ENCODE results near the gene RABL3.

DNA sequence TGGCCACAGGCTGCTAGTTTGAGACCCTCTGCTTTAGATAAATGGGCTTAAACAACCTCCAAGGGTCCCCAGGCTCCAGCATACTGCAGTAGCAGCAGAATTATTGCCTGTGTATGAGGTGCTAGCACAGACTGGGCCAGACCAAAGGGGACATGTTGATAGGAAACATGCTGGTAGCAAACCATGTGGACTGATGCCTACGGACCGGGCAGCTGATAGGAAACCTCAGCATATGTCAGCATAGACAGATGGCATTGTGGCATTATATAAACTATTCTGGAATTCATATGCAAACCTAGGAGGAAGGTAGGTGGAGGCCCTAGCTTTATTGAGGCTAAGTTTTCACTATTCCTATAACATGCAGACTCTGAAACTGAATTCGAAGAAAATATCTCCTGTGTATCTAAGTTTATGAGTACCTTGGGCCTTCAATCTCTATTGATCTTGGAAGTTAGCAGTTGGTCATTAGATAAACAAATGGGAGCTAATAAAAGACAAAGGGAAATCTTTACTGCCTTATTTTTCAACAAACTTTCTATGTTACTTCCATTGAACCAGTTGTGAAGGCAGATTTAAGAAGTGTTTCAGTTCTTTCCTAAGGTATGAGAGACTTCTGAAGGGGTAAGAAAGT is 58.5 kb downstream of the RABL3 start:
- no peak for TF ChIP-seq POLR2A (IDR thresholded peaks at IDR 0.05)
- TF ChIP-seq, protein P1, sequence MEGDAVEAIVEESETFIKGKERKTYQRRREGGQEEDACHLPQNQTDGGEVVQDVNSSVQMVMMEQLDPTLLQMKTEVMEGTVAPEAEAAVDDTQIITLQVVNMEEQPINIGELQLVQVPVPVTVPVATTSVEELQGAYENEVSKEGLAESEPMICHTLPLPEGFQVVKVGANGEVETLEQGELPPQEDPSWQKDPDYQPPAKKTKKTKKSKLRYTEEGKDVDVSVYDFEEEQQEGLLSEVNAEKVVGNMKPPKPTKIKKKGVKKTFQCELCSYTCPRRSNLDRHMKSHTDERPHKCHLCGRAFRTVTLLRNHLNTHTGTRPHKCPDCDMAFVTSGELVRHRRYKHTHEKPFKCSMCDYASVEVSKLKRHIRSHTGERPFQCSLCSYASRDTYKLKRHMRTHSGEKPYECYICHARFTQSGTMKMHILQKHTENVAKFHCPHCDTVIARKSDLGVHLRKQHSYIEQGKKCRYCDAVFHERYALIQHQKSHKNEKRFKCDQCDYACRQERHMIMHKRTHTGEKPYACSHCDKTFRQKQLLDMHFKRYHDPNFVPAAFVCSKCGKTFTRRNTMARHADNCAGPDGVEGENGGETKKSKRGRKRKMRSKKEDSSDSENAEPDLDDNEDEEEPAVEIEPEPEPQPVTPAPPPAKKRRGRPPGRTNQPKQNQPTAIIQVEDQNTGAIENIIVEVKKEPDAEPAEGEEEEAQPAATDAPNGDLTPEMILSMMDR (IDR thresholded peaks at IDR 0.05), result no peak

Data from upper lobe of left lung (tissue), 4 donors.